ENCODE results near the gene TP53BP2.
"Not testable (repeated sequence)": the region's sequence is repeated elsewhere in the genome, so short reads cannot be mapped to it uniquely, and the experiment has no call there.

TP53BP2 gene

GRCh38 chr1:223813645-223814044 is 32.1 kb downstream of the TP53BP2 start:
- H3K4me3 ChIP-seq (ENCODE audit: low read depth, low read length): no peak overlapping the region
- in situ Hi-C loops (cut with HindIII; ENCODE audit: low sequenced_read_pairs): no loop called here
- TF ChIP-seq CTCF (IDR thresholded peaks at IDR 0.05; ENCODE audit: low read depth, low read length, missing control alignments): no peak
- DNase-seq (ENCODE audit: low read depth): no peak

- DNase-seq (ENCODE audit: low read depth): no peak
- TF ChIP-seq CTCF (IDR thresholded peaks at IDR 0.05; ENCODE audit: low read depth, low read length, missing control alignments): peak; percentile 34
- no peak overlapping the region for H3K4me3 ChIP-seq (ENCODE audit: low read depth, low read length)
- in situ Hi-C loops (cut with HindIII; ENCODE audit: low sequenced_read_pairs): no loop called here
Measured at GRCh38 chr1:223811634-223812101, 34.1 kb downstream of the TP53BP2 start.

- in situ Hi-C loops (cut with HindIII; ENCODE audit: low sequenced_read_pairs): no loop called here
- no peak for DNase-seq (ENCODE audit: low read depth)
- H3K4me3 ChIP-seq (ENCODE audit: low read depth, low read length): no peak overlapping the region
- no peak for TF ChIP-seq CTCF (IDR thresholded peaks at IDR 0.05; ENCODE audit: low read depth, low read length, missing control alignments)
Measured at GRCh38 chr1:223810586-223810985, 35.2 kb downstream of the TP53BP2 start.

- DNase-seq (ENCODE audit: low read depth); H3K4me3 ChIP-seq (ENCODE audit: low read depth, low read length); in situ Hi-C loops (cut with HindIII; ENCODE audit: low sequenced_read_pairs): not testable (repeated sequence)
Measured at GRCh38 chr1:223809905-223810304, 35.8 kb downstream of the TP53BP2 start.

GRCh38 chr1:223803211-223803610 is 42.5 kb downstream of the TP53BP2 start:
- in situ Hi-C loops (cut with HindIII; ENCODE audit: low sequenced_read_pairs): no loop called here
- DNase-seq (ENCODE audit: low read depth): no peak
- TF ChIP-seq CTCF (IDR thresholded peaks at IDR 0.05; ENCODE audit: low read depth, low read length, missing control alignments): no peak
- no peak overlapping the region for H3K4me3 ChIP-seq (ENCODE audit: low read depth, low read length)

GRCh38 chr1:223802602-223803001 is 43.1 kb downstream of the TP53BP2 start:
- H3K4me3 ChIP-seq (ENCODE audit: low read depth, low read length): no peak overlapping the region
- TF ChIP-seq CTCF (IDR thresholded peaks at IDR 0.05; ENCODE audit: low read depth, low read length, missing control alignments): no peak
- no peak for DNase-seq (ENCODE audit: low read depth)
- in situ Hi-C loops (cut with HindIII; ENCODE audit: low sequenced_read_pairs): no loop called here

- in situ Hi-C loops (cut with HindIII; ENCODE audit: low sequenced_read_pairs): no loop called here
- no peak for DNase-seq (ENCODE audit: low read depth)
- no peak for TF ChIP-seq CTCF (IDR thresholded peaks at IDR 0.05; ENCODE audit: low read depth, low read length, missing control alignments)
- H3K4me3 ChIP-seq (ENCODE audit: low read depth, low read length): no peak overlapping the region
Measured at GRCh38 chr1:223802032-223802431, 43.7 kb downstream of the TP53BP2 start.

Measured in astrocyte of the cerebellum (primary cell).